ENCODE results near the gene GLI3.

Gene GLI3

DNA sequence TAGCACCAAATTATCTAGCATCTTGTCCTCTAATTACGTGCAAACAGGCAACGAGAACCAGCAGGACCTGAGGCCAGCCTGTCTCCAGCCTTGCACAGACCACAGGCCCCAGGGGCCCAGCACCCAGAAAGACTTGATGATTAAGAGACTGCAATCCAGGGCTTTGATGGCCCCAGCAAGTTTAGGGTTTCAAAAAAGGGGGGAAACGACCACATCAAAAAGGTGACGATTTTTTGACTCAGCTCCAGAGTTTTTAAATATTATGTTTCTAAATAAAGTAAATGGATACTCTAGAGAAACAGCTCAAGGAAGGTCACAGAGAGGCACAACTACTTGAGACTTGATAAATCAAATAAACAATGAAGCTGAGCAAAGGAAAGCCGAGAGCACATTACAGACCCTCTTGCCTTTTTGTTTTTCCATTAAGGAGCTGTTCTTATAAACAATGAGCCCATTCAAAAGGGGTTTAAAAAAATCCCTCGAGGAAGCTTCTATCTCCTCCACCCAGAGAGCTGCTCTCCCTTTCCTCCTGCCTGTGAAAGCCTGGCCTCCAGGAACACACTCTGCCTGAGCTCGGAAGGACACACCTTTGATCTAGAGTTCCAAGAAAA is 44.1 kb downstream of the GLI3 start:
- no peak for DNase-seq
- in situ Hi-C loops (cut with HindIII; ENCODE audit: low pct_ligation_motif_present, low pct_unique_long_range_greater_than_20kb, low sequenced_read_pairs), result no loop called here

DNA sequence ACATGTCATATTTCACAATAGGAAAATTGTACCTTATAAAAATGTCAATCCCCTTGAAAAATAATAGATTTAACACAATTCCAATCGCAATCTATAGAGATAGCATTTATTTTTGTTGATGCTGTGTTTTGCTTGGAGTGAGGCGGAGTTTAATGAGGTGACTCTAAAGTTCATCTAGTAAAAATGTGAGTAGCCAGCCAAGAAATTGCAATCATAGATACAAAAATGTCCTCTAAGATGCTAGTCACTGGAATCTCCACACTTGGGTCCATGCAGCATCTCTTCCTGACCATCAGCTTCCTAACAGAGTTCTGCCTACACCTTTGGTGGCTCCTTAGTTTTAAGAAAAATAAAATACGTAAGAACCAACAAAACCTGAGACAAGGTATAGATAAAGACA is 44.9 kb downstream of the GLI3 start:
- no peak for DNase-seq
- in situ Hi-C loops (cut with HindIII; ENCODE audit: low pct_ligation_motif_present, low pct_unique_long_range_greater_than_20kb, low sequenced_read_pairs), result no loop called here

DNA sequence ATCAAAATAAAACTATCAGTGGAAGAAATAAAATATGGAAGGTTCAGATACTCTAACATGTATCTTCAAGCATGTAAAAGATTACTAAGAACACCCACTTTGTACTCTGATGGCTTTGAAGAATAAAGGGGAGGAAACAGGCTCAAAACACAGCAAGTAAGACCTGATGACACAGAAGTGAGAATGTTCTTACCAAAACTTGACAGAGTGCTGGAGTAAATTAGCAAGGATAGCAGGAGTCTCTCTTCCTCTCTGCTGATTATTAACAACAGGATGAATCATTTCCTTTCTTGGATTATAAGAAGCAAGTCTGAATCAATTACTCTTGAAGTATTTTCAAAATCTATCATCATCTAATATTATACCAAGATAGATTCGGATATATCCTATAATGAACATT is 47.5 kb downstream of the GLI3 start:
- in situ Hi-C loops (cut with HindIII; ENCODE audit: low pct_ligation_motif_present, low pct_unique_long_range_greater_than_20kb, low sequenced_read_pairs), result no loop called here
- peak; percentile 80 for DNase-seq

DNA sequence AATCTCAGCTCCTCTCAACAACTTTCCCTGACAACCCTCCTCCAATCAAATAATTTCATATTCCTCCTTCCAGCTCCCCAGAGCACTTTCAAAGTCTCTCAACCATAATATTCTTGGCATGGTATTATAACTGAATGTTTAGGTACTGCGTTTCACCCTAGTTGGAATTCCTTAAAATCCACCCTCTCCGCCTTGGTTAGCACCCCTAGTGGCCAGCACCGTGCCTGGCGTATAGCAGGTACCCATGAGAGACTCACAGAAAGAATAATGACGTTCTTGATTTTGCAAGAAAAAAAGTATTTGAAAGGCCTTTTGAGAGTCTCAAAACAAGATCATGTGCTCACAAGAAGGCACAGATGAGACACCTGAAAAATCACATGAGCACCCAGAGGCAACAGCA is 50.9 kb downstream of the GLI3 start:
- DNase-seq, result peak; percentile 41
- in situ Hi-C loops (cut with HindIII; ENCODE audit: low pct_ligation_motif_present, low pct_unique_long_range_greater_than_20kb, low sequenced_read_pairs), result no loop called here

DNA sequence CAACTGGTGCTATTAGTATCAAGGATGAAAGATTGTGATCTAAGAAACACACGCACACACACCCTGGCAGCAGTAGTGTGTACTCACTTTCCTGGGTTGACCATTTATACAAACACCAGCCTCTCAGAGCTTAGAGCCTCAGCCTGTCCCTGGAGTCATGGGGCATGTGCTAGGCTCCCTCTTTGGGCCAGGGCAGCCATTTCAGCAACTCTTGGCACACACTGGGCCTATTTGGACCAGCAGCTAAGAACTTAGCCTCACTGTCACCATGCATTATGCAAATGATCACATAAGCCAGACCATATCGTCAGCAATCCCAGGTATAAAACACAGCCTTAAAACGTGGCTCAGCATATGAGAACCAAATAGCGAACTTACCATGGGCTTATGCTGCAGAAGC is 51.3 kb downstream of the GLI3 start:
- in situ Hi-C loops (cut with HindIII; ENCODE audit: low pct_ligation_motif_present, low pct_unique_long_range_greater_than_20kb, low sequenced_read_pairs), result no loop called here
- no peak for DNase-seq

DNA sequence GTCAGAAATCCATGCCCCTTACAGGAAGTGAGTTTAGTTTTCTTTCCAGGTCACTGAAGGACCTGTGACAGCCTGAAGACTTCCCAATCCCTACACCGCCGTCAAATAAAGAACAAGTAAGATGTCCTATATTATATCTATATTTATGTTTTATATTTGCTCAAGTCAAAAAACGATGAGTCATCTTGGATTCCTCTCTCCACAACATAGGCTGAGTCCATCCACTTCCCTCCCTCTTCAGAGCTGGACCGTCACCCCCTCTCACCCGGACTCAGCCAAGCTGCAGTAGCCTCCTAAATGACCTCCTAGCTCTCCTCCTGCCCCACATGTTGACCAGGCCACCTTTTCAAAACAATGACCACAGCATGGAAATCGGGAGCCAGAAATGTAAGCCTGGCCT is 53.5 kb downstream of the GLI3 start:
- in situ Hi-C loops (cut with HindIII; ENCODE audit: low pct_ligation_motif_present, low pct_unique_long_range_greater_than_20kb, low sequenced_read_pairs), result no loop called here
- DNase-seq, result no peak

DNA sequence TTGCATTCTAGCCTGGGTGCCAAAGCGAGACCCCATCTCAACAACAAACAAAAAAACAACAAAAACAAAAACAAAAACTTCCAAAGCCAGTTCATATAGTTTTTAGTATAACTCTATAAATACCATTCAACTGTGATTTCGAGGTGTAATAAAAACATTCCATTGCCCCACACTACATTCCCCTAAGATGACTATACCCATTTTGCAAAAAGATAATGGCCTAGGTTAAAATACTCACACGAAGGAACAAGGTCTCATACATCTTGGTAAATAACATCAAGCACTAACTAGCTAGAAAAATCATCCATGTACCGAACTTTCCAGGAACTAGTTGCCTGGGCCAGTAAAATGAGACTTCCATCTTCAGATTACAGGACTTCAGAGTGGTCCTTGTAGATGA is 55.4 kb downstream of the GLI3 start:
- DNase-seq, result no peak
- in situ Hi-C loops (cut with HindIII; ENCODE audit: low pct_ligation_motif_present, low pct_unique_long_range_greater_than_20kb, low sequenced_read_pairs), result no loop called here

DNA sequence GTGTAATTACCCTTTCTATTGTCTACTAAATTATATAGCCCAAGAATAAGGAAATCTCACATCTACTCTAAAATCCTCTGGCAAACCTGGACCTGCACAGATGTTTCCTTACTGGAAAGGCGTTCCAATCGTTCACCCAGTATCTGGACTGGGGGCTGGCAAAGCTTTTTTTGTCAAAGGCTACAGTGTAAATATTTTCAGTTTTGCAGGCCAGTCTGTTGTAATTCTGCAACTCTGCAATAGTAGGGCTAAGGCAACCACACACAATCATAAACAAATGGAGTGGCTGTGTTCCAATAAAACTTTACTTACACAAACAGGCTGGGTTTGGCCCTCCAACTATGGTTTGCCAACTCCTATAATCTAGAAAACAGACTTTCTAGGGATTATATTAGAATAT is 56.2 kb downstream of the GLI3 start:
- in situ Hi-C loops (cut with HindIII; ENCODE audit: low pct_ligation_motif_present, low pct_unique_long_range_greater_than_20kb, low sequenced_read_pairs), result no loop called here
- DNase-seq, result no peak

DNA sequence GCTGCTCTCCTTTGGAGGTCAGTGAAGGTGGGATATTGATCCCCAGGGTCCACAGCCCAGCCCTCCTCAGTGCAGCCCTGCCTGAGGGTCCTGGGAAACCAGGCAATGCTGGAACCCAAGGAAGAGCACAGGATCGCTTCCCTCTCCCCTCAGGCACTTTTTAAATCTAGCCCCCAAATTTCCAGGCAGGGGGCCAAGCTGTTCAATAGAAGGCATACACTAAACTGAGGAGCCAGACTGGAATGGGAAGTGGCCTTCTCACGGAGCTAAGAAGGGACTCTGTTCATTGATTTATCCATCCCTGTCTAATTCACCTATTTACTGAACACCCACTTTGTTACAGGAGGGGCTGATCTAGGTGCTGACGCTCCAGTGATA is 60.3 kb downstream of the GLI3 start:
- no peak for DNase-seq
- in situ Hi-C loops (cut with HindIII; ENCODE audit: low pct_ligation_motif_present, low pct_unique_long_range_greater_than_20kb, low sequenced_read_pairs), result no loop called here

DNA sequence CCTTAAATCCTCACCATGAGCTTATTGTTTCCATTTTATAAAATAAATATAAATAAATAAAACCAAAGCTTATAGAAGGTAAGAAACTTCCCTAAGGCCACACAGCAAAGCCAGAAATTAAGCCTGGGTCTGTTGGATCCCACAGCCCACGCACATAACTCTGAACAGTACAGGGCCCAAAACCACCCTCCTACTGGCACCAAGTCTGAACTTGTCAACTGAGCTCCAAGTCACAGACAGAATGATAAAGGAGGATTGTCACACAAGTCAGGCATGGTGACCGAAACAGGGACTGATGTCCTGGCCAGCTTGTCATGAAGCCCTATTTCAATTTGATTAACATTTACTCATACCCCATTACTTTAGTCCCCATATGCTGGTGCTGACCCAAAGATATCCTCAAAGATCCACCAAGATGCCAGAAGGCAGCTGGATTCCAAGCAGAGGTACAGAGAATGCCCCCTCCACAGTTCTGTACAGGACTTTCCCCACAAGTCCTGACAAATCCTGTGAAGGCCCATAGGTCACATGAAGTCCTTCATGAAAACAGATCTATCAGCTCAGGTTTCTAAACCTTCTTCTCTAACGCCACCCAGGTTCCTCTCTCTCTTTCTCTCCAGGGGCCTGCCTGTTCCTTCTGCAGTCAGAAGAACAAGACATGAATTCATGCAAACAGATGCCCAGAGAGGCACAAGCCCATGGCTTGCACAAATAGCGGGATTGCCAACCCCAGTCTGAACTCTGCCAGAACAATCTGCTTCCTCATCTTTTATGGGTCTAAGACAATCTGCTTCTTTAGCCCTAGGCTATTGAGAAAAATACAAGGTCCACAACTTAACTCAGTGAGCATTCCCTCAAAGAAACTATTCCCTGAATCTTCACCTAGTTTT is 60.9 kb downstream of the GLI3 start:
- DNase-seq, result no peak
- in situ Hi-C loops (cut with HindIII; ENCODE audit: low pct_ligation_motif_present, low pct_unique_long_range_greater_than_20kb, low sequenced_read_pairs), result no loop called here

DNA sequence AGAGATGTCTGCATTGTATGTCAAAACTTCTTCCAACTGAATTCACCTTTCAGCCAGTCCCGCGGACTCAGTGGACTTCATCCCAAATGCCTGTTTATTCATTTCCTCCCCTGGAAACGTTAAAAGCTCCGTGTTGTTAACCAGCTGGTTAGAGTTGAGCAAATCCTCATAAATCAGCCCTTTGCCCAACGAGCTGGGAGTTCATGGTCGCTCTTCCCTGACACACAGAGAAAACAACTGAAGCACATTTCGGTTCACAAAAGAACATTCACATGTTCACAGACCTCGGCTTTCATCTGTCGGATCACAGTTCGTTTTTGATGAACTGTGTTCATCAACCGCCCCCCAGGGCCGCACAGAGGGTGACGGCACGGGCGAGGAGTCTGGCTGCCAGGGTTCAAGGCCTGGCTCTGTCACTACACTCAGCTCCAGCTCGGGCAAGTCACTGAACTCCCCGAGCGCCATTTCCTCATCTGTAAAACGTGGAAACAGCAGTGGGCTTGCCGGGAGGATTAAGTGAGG is 62.6 kb downstream of the GLI3 start:
- DNase-seq, result no peak

DNA sequence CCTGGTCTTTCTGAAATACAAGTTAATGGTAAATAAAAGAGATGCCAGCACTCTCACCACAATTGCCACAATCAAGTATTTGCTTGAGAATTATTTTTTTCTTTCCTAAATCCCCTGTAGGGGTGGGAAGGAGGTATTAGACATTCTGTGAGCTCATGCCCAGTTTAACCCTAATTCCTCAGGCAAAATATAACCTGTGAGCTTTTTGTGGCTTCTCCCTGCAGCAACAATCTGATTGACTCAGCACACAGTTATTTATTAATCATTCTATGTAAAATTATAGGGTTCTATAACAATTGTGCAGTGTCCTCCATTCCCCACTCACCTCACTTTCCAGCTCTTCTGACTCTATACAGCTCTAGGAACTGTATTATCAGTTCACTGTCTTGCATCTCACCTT is 66.3 kb downstream of the GLI3 start:
- DNase-seq, result peak; percentile 55
- in situ Hi-C loops (cut with HindIII; ENCODE audit: low pct_ligation_motif_present, low pct_unique_long_range_greater_than_20kb, low sequenced_read_pairs), result no loop called here

More for the DNA sequence above, 62.6 kb downstream of the GLI3 start:
- in situ Hi-C loops (cut with HindIII; ENCODE audit: low pct_ligation_motif_present, low pct_unique_long_range_greater_than_20kb, low sequenced_read_pairs), result no loop called here

DNA sequence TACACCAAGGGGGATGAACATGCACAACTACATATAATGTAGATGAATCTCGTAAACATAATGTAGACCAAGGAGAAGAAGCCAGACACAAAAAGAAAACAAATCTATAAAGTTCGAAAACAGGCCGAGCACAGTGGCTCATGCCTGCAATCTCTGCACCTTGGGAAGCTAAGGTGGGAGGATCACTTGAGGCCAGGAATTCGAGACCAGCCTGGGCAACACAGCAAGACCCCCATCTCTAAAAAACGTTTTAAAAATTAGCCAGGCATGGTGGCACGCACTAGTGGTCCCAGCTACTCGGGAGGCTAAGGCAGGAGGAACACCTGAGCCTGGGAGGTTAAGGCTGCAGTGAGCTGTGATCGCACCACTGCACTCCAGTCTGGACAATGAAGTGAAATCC is 68.5 kb downstream of the GLI3 start:
- no peak for DNase-seq
- in situ Hi-C loops (cut with HindIII; ENCODE audit: low pct_ligation_motif_present, low pct_unique_long_range_greater_than_20kb, low sequenced_read_pairs), result no loop called here

DNA sequence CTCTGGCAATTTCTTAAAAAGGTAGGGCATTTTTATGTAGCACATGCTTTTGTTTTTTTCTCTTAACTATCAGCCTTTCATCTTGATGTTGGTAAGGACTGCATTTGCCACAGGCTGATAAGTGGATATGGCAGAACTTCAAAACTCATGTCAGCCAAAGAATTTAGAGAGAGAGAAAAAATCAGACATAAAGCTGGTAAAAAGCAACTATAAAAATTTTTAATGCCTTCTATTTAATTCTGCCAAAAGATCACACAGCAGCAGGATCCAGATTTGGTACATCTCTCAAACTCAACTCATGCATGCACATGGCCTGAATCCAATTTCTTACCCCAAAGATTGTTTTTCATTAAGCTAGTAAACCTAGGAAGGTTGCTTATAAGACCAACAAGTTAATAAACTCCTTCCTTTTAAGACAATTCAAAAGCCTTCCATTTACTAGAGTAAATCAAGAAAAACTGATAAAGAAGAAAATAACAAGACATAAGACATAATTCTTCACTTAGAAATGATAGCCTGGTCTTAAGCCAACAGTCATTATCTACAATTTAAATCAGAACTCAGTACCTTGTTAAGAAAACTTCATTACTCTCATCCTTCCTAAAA is 69.3 kb downstream of the GLI3 start:
- DNase-seq, result no peak
- in situ Hi-C loops (cut with HindIII; ENCODE audit: low pct_ligation_motif_present, low pct_unique_long_range_greater_than_20kb, low sequenced_read_pairs), result no loop called here

DNA sequence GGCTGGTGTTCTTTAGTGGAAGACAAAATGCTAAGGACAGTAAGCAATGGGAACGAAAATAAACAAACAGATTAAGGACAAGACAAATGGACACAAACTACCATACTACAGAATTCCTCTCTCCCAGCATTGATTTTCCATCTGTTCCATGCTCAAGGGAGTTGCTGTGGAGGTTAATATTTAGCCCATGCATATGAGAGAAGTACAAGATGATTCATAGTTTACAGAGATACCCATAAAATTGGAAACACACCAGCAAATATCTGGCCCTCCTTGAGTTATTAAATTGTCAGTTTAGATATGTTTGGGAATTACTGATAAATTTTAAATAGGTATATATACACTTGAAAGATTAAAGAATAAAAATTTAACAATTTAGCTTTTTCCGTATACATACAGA is 69.8 kb downstream of the GLI3 start:
- in situ Hi-C loops (cut with HindIII; ENCODE audit: low pct_ligation_motif_present, low pct_unique_long_range_greater_than_20kb, low sequenced_read_pairs), result no loop called here
- DNase-seq, result peak; percentile 71

DNA sequence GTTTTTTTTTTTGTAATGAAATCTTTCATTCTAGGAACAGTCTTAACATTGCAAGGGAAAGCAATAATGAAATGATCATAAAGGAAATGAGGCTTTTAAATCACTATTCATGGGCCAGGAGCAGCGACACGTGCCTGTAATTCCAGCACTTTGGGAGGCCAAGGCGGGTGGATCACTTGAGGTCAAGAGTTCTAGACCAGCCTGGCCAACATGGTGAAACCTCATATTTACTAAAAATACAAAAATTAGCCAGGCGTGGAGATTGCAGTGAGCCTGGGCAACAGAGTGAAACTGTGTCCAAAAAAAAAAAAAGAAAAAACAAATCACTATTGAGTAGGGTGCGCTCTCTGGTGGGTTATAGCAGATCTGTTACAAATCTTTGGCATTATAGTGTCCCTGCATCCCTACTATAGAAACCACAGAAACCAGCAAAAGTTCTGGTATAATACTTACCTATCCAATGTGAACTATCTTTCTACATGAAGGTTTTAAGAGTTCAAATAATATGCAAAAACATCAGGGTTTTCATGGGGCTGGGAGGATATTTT is 72.1 kb downstream of the GLI3 start:
- in situ Hi-C loops (cut with HindIII; ENCODE audit: low pct_ligation_motif_present, low pct_unique_long_range_greater_than_20kb, low sequenced_read_pairs), result no loop called here
- peak; percentile 29 for DNase-seq

DNA sequence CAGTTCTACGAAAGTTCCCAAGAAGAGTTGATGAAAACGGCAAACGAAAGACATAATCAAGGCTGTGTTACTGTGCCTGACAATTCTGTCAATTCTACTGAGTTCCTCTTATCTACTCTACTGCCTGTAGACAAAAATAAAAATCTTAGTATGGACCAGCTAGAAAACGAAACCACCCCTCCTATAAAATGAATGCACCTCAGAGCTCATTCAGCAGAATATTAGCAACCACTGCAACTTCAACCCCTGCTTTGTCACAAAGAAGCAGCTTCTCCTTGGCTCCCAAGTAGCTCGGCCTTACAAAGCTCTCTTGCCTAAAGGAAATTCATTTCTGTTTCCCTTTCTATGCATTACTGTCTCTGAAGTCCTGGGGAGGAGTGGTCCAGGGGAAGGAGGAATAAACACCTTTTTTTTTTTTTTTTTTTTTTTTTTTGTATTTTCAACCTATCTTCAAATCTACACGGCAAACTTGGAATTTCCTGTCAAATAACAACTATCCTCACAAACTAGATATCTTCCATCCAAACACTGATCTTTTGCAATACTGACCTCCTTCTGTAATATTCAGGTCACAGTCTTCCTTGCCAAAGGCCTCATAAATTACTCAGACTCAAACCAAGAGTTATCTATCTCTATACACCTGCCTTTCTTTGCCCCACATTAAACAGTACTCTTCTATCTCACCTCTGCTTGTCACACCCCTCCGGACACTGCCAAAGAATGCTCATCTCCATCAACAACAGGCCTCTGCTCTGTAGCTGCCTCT is 74.3 kb downstream of the GLI3 start:
- in situ Hi-C loops (cut with HindIII; ENCODE audit: low pct_ligation_motif_present, low pct_unique_long_range_greater_than_20kb, low sequenced_read_pairs), result no loop called here

DNA sequence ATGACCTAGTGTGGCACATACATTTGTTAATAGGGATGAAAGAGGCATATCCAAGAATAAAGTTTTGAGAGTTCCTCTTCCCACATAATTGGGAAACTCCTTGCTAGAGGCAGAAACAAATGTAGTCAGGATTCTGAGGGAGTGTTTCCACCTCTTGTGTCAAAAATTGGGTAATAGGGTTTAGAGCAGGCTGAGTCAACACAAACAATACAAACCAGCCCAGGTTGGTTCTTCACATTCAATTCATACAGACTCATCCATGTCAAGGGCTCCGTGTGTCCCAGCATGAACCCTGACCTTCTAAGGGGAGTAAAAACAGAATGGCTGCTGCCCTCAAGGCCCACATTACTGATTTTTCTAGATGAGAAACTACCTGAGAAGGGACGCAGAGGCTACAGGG is 75.3 kb downstream of the GLI3 start:
- in situ Hi-C loops (cut with HindIII; ENCODE audit: low pct_ligation_motif_present, low pct_unique_long_range_greater_than_20kb, low sequenced_read_pairs), result no loop called here

More for the DNA sequence above, 74.3 kb downstream of the GLI3 start:
- no peak for DNase-seq

DNA sequence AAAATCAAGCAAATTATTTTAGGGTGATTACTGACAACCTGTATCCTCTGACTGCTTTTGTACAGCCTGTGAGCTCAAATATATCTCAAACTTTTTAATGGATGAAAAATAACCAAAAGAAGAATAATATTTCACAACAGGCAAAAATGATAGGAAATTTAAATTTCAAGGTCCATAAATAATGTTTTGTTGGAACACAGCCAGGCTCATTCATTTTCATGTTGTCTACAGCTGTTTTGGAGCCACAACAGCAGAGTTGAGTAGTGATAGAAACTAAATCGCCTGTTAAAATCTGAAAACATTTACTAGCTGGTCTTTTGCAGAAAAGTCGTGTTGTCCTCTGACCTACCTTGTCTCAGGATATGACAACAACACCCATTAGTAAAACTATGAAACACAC is 75.9 kb downstream of the GLI3 start:
- in situ Hi-C loops (cut with HindIII; ENCODE audit: low pct_ligation_motif_present, low pct_unique_long_range_greater_than_20kb, low sequenced_read_pairs), result no loop called here

More for the DNA sequence above, 75.3 kb downstream of the GLI3 start:
- DNase-seq, result no peak

More for the DNA sequence above, 75.9 kb downstream of the GLI3 start:
- no peak for DNase-seq
